ENCODE results near the gene PCSK5.

DNA sequence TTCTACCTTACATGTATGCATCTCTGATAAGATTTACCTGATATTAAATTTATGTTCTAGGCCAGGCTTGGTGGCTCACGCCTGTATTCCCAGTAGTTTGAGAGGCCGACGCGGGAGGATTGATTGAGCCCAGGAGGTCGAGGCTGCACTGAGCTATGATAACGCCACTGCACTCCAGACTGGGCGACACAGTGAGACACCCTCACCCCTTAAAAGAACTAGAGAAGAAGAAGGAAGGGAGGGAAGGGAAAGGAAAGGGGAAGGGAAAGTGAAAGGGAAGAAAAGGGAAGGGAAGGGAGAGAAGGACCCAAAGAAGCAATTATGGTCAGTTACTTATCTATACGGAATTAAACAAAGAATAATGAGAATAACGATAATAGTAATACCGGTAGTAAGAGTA is 504.9 kb downstream of the PCSK5 start:
- TF ChIP-seq EZH2 (IDR thresholded peaks at IDR 0.05), result no peak
- TF ChIP-seq EZH2phosphoT487 (IDR thresholded peaks at IDR 0.05; ENCODE audit: borderline replicate concordance), result no peak
- TF ChIP-seq POLR2A (IDR thresholded peaks at IDR 0.05; ENCODE audit: borderline replicate concordance, extremely low read depth, insufficient read depth, insufficient read length), result no peak
